Liver (tissue), 9 donors: ENCODE measurements around the gene SH3PXD2A. TPM values are rescaled to one million over a fixed set of nuclear protein-coding genes. Genes with fewer than 3 reads are reported as not detected.

Experiments used
- DNase-seq: peaks from one replicate; pipeline ENCODE4 v3.0.0-alpha.2; 2017; ENCODE audit warnings: low spot score
- H3K27ac ChIP-seq, 2 donors: one replicate each; pipeline ENCODE4 v1.7.0; 2013; ENCODE audit warnings: inconsistent platforms in 2 of 2, low read length in 2 of 2, control low read depth in 1 of 2, low read depth in 1 of 2, mild to moderate bottlenecking in 1 of 2
- H3K27me3 ChIP-seq, 4 donors: one replicate each; pipeline versions ENCODE4 v1.6.1 to v1.7.0; 2013; ENCODE audit warnings: low read length in 3 of 4, inconsistent platforms in 1 of 4, mild to moderate bottlenecking in 1 of 4, moderate library complexity in 1 of 4; ENCODE audit not compliant: control insufficient read depth in 4 of 4, insufficient read depth in 4 of 4
- H3K36me3 ChIP-seq, 4 donors: one replicate each; pipeline versions ENCODE4 v1.6.1 to v1.7.0; 2013; ENCODE audit warnings: low read length in 3 of 4, mild to moderate bottlenecking in 3 of 4, low read depth in 1 of 4, moderate library complexity in 1 of 4; ENCODE audit not compliant: control insufficient read depth in 4 of 4, insufficient read depth in 3 of 4
- H3K4me1 ChIP-seq, 4 donors: one replicate each; pipeline versions ENCODE4 v1.6.1 to v1.7.0; 2013; ENCODE audit warnings: low read length in 3 of 4, mild to moderate bottlenecking in 3 of 4, moderate library complexity in 1 of 4; ENCODE audit not compliant: control insufficient read depth in 4 of 4, insufficient read depth in 4 of 4
- H3K4me3 ChIP-seq, 3 donors: one replicate each; pipeline versions ENCODE4 v1.6.1 to v1.7.0; 2013; ENCODE audit warnings: low read length in 3 of 3, control low read depth in 1 of 3, low read depth in 1 of 3, mild to moderate bottlenecking in 1 of 3
- H3K9ac ChIP-seq, 2 donors: one replicate each; pipeline ENCODE4 v1.7.0; 2013; ENCODE audit warnings: low read length in 2 of 2, mild to moderate bottlenecking in 2 of 2, moderate library complexity in 2 of 2, control low read depth in 1 of 2, low read depth in 1 of 2
- H3K9me3 ChIP-seq, 4 donors: one replicate each; pipeline versions ENCODE4 v1.6.1 to v1.7.0; 2013; ENCODE audit warnings: low read length in 3 of 4; ENCODE audit not compliant: control insufficient read depth in 4 of 4
- EGR1 ChIP-seq, 2 donors: IDR thresholded peaks; 2 replicates each; pipeline ENCODE4 v1.6.1; 2016 to 2018; ENCODE audit warnings: antibody characterized with exemption in 2 of 2, low read depth in 2 of 2
- FOXA1 ChIP-seq: IDR thresholded peaks from 2 replicates; pipeline ENCODE4 v1.6.1; 2016; ENCODE audit warnings: antibody characterized with exemption
- FOXA2 ChIP-seq: IDR thresholded peaks from 2 replicates; pipeline ENCODE4 v1.6.1; 2016; ENCODE audit warnings: antibody characterized with exemption
- GABPA ChIP-seq, 2 donors: IDR thresholded peaks in 1 of 2; conservative IDR thresholded peaks in 1 of 2; 2 replicates each; pipeline ENCODE4 v1.6.1; 2016; ENCODE audit warnings: antibody characterized with exemption in 2 of 2, mild to moderate bottlenecking in 1 of 2, moderate library complexity in 1 of 2
- HNF4A ChIP-seq, 2 donors: conservative IDR thresholded peaks; 2 replicates each; pipeline ENCODE4 v1.6.1; 2016; ENCODE audit warnings: antibody characterized with exemption in 2 of 2, mild to moderate bottlenecking in 2 of 2
- HNF4G ChIP-seq: IDR thresholded peaks from 2 replicates; pipeline ENCODE4 v1.6.1; 2016; ENCODE audit warnings: antibody characterized with exemption
- JUND ChIP-seq, 2 donors: IDR thresholded peaks; 2 replicates each; pipeline ENCODE4 v1.6.1; 2016; ENCODE audit warnings: antibody characterized with exemption in 2 of 2
- MAX ChIP-seq: IDR thresholded peaks from 2 replicates; pipeline ENCODE4 v1.6.1; 2016; ENCODE audit warnings: antibody characterized with exemption
- NR2F2 ChIP-seq: IDR thresholded peaks from 2 replicates; pipeline ENCODE4 v1.6.1; 2016; ENCODE audit warnings: antibody characterized with exemption
- RAD21 ChIP-seq, 2 donors: IDR thresholded peaks; 2 replicates each; pipeline ENCODE4 v1.6.1; 2016; ENCODE audit warnings: antibody characterized with exemption in 2 of 2, mild to moderate bottlenecking in 2 of 2
- REST ChIP-seq: IDR thresholded peaks from 2 replicates; pipeline ENCODE4 v1.6.1; 2016; ENCODE audit warnings: antibody characterized with exemption, mild to moderate bottlenecking
- RXRA ChIP-seq, 2 donors: IDR thresholded peaks; 2 replicates each; pipeline ENCODE4 v1.6.1; 2017 to 2018; ENCODE audit warnings: antibody characterized with exemption in 2 of 2, mild to moderate bottlenecking in 1 of 2
- SP1 ChIP-seq: IDR thresholded peaks from 2 replicates; pipeline ENCODE4 v1.6.1; 2018; ENCODE audit warnings: antibody characterized with exemption, mild to moderate bottlenecking
- TAF1 ChIP-seq: conservative IDR thresholded peaks from 2 replicates; pipeline ENCODE4 v1.6.1; 2016; ENCODE audit warnings: antibody characterized with exemption, mild to moderate bottlenecking
- YY1 ChIP-seq: IDR thresholded peaks from 2 replicates; pipeline ENCODE4 v1.6.1; 2016; ENCODE audit warnings: antibody characterized with exemption, mild to moderate bottlenecking
- ZBTB33 ChIP-seq: IDR thresholded peaks from 2 replicates; pipeline ENCODE4 v1.6.1; 2016; ENCODE audit warnings: antibody characterized with exemption
- WGBS: extraction: QIAGEN DNeasy Blood & Tissue Kit; methylation state at CpG from one replicate; pipeline ENCODE4 v1.1.7; 2013; 5-methylcytosine and 5-hydroxymethylcytosine counted together
- polyA plus RNA-seq, 2 donors: library from polyadenylated mRNA; stranded (reverse) in 1 of 2; unstranded in 1 of 2; fragments of 200-250 nt in 1 of 2; fragments of >200 nt in 1 of 2; fragmentation: Nextera tagmentation in 1 of 2; extraction: Ambion mirVana in 1 of 2; gene quantifications; one replicate each; pipeline versions ENCODE4 v1.2.1 to v1.2.3, GENCODE V29; 2013 to 2015
- total RNA-seq, 2 donors: library from RNA; depleted of rRNA; stranded (reverse); fragments of >200 nt; gene quantifications; one replicate each; pipeline ENCODE4 v1.2.3, GENCODE V29; 2014
- TF ChIP-seq, protein P1 (sequence below): IDR thresholded peaks from 2 replicates; pipeline ENCODE4 v1.6.1; 2016; ENCODE audit warnings: antibody characterized with exemption
- TF ChIP-seq, protein P2 (sequence below): fragments of 150-350 bp; IDR thresholded peaks from 2 replicates; pipeline ENCODE4 v1.5.1; 2017; ENCODE audit warnings: improper control_type of control experiment, low read depth, low read length; ENCODE audit not compliant: missing input control
- donor health status: healthy.
- donor health status: healthy.
- donor health status: healthy.
- donor health status: healthy.
- donor health status: healthy.

SH3PXD2A gene
- total and polyA plus RNA-seq, 4 donors: 0.82 to 5.5 (median 3.9) TPM

DNA sequence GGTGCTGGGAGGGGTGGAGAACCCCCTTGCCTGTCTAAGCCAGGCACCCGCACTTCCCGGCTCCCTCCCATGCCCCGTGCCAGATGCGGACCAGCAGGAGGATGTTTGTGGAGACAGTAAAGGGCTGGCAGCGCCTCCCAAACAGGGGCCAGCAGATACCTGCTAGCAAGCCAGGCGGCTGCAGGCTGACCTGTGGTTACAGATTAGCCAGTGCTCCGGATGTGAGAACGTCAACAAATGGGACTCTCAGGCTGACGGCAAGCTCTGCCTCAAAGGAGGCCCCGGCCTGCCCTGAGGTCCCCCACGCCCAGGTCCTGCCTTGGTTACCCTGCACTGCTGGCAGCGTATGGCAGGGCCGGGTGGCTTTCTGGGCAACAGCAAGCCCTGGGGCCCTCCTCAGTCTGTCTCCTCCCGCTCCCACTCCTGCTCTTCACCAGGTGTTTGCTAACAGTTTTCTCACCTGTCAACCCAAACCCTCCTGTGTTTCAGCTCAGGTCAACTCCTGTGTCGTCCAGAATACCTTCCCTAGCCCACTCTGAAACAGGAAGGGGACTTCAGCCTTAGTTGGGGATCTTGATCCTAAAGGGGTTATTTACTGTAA, 276.5 kb downstream of the SH3PXD2A start:
- Histone ChIP-seq H3K36me3 (no peaks in the 10 kb centered on the region), H3K9ac (no peak overlapping the region), H3K9me3 (no peaks in the 10 kb centered on the region), H3K27me3 (no peaks in the 10 kb centered on the region), H3K27ac (peak overlapping the region; percentile 27 to 55), H3K4me1 (peaks cover 4 to 31% (median 17%) of the 10 kb centered on the region in 4 donors), H3K4me3 (no peak overlapping the region)
- TF ChIP-seq HNF4G: no peak
- TF ChIP-seq YY1: no peak
- peak; percentile 52 for TF ChIP-seq SP1
- peak in 1 of 2 donors; percentile 29 for TF ChIP-seq GABPA (IDR thresholded peaks at IDR 0.05 in 1 of 2, conservative IDR thresholded peaks at IDR 0.05 in 1 of 2)
- no peak for TF ChIP-seq REST
- TF ChIP-seq NR2F2: no peak
- no peak for TF ChIP-seq FOXA1
- peak in 1 of 2 donors; percentile 39 for TF ChIP-seq RAD21 (IDR thresholded peaks at IDR 0.05)
- TF ChIP-seq JUND (IDR thresholded peaks at IDR 0.05): no peak
- TF ChIP-seq RXRA (IDR thresholded peaks at IDR 0.05): peak in 1 of 2 donors; percentile 56
- peak; percentile 15 to 50 for TF ChIP-seq HNF4A (conservative IDR thresholded peaks at IDR 0.05)
- no peak for TF ChIP-seq FOXA2
- no peak for TF ChIP-seq ZBTB33
- no peak for TF ChIP-seq EGR1 (IDR thresholded peaks at IDR 0.05; ENCODE audit: low read depth in 2 of 2)
- TF ChIP-seq, protein P1, sequence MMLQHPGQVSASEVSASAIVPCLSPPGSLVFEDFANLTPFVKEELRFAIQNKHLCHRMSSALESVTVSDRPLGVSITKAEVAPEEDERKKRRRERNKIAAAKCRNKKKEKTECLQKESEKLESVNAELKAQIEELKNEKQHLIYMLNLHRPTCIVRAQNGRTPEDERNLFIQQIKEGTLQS: no peak
- TF ChIP-seq TAF1: no peak
- no peak for TF ChIP-seq MAX
- TF ChIP-seq, protein P2, sequence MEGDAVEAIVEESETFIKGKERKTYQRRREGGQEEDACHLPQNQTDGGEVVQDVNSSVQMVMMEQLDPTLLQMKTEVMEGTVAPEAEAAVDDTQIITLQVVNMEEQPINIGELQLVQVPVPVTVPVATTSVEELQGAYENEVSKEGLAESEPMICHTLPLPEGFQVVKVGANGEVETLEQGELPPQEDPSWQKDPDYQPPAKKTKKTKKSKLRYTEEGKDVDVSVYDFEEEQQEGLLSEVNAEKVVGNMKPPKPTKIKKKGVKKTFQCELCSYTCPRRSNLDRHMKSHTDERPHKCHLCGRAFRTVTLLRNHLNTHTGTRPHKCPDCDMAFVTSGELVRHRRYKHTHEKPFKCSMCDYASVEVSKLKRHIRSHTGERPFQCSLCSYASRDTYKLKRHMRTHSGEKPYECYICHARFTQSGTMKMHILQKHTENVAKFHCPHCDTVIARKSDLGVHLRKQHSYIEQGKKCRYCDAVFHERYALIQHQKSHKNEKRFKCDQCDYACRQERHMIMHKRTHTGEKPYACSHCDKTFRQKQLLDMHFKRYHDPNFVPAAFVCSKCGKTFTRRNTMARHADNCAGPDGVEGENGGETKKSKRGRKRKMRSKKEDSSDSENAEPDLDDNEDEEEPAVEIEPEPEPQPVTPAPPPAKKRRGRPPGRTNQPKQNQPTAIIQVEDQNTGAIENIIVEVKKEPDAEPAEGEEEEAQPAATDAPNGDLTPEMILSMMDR: no peak
- peak; percentile 50 for DNase-seq
- WGBS: 27% methylated on average over 15 of the region's 15 CpGs
